WTC11 (cell line): ENCODE data around the gene BLID. TPM values are rescaled to one million over a fixed set of nuclear protein-coding genes. Genes with fewer than 3 reads are reported as not detected.

Experiments used
- ATAC-seq: fragments of 200-7000 bp; cut with Tn5 transposase; 2 replicates; pipeline ENCODE4 v1.10.0; 2021; ENCODE audit warnings: mild to moderate bottlenecking, moderate library complexity
- CTCF ChIA-PET: fragments of 300-600 bp; sonication (Branson Sonifier 250); formaldehyde crosslinking; loops from one replicate; lab custom pipeline; 2021; ENCODE audit warnings: antibody characterized with exemption; lab: Charles Lee
- POLR2A ChIA-PET: fragments of 350-600 bp; sonication (Branson Sonifier 250); formaldehyde crosslinking; loops from one replicate; lab custom pipeline; 2021; ENCODE audit warnings: antibody characterized with exemption; lab: Charles Lee
- DNase-seq: peaks from one replicate; pipeline ENCODE4 v3.0.0; 2021; ENCODE audit warnings: low spot score
- H3K27ac Mint-ChIP-seq: 2 replicates; pipeline ENCODE4 v1.8.0; 2021; ENCODE audit warnings: mixed read lengths
- H3K27me3 Mint-ChIP-seq: 2 replicates; pipeline ENCODE4 v1.8.0; 2021; ENCODE audit warnings: low read depth, mild to moderate bottlenecking, moderate library complexity, mixed read lengths
- H3K36me3 Mint-ChIP-seq: 2 replicates; pipeline ENCODE4 v1.8.0; 2021; ENCODE audit warnings: mixed read lengths
- H3K4me1 Mint-ChIP-seq: 2 replicates; pipeline ENCODE4 v1.8.0; 2022; ENCODE audit warnings: mixed read lengths
- H3K4me3 Mint-ChIP-seq: 2 replicates; pipeline ENCODE4 v1.8.0; 2021; ENCODE audit warnings: mild to moderate bottlenecking, moderate library complexity, mixed read lengths
- H3K9me3 Mint-ChIP-seq: 2 replicates; pipeline ENCODE4 v1.8.0; 2021; ENCODE audit warnings: mixed read lengths
- AFF4 ChIP-seq: sonication (generic); formaldehyde crosslinking; IDR thresholded peaks from 2 replicates; pipeline ENCODE4 v1.8.1; 2023; ENCODE audit warnings: mild to moderate bottlenecking, missing genetic modification reagents, borderline replicate concordance
- AR ChIP-seq: fragments of 250-450 bp; sonication (Bioruptor Pico); IDR thresholded peaks from 2 replicates; pipeline ENCODE4 v1.9.0; 2021; ENCODE audit warnings: mild to moderate bottlenecking
- ATF1 ChIP-seq: sonication (generic); formaldehyde crosslinking; IDR thresholded peaks from 2 replicates; pipeline ENCODE4 v1.8.1; 2023; ENCODE audit warnings: mild to moderate bottlenecking, moderate library complexity, missing genetic modification reagents
- ATF6 ChIP-seq: sonication (generic); formaldehyde crosslinking; IDR thresholded peaks from 2 replicates; pipeline ENCODE4 v1.8.1; 2023; ENCODE audit warnings: mild to moderate bottlenecking, missing genetic modification reagents
- FOXJ3 ChIP-seq: sonication (generic); formaldehyde crosslinking; IDR thresholded peaks from 2 replicates; pipeline ENCODE4 v1.9.0; 2021; ENCODE audit warnings: missing genetic modification reagents, mild to moderate bottlenecking, borderline replicate concordance
- FOXP4 ChIP-seq: sonication (generic); formaldehyde crosslinking; IDR thresholded peaks from 2 replicates; pipeline ENCODE4 v1.8.0; 2022; ENCODE audit warnings: mild to moderate bottlenecking, missing genetic modification reagents
- MAX ChIP-seq: sonication (generic); formaldehyde crosslinking; IDR thresholded peaks from 2 replicates; pipeline ENCODE4 v1.8.0; 2022; ENCODE audit warnings: mild to moderate bottlenecking, missing genetic modification reagents
- MXD4 ChIP-seq: fragments of 250-450 bp; sonication (Bioruptor Pico); IDR thresholded peaks from 2 replicates; pipeline ENCODE4 v1.8.0; 2021; ENCODE audit warnings: mild to moderate bottlenecking, moderate library complexity, borderline replicate concordance
- NFYB ChIP-seq: sonication (generic); formaldehyde crosslinking; conservative IDR thresholded peaks from 2 replicates; pipeline ENCODE4 v1.8.0; 2022; ENCODE audit warnings: low read depth, missing genetic modification reagents
- NR2C2 ChIP-seq: sonication (generic); formaldehyde crosslinking; IDR thresholded peaks from 2 replicates; pipeline ENCODE4 v1.8.0; 2022; ENCODE audit warnings: mild to moderate bottlenecking, missing genetic modification reagents
- PRDM15 ChIP-seq: sonication (generic); formaldehyde crosslinking; IDR thresholded peaks from 2 replicates; pipeline ENCODE4 v1.8.0; 2022; ENCODE audit warnings: missing genetic modification reagents
- PREB ChIP-seq: sonication (generic); formaldehyde crosslinking; IDR thresholded peaks from 2 replicates; pipeline ENCODE4 v1.8.1; 2022; ENCODE audit warnings: mild to moderate bottlenecking, missing genetic modification reagents, moderate library complexity, borderline replicate concordance
- PRRX2 ChIP-seq: fragments of 250-450 bp; sonication (Bioruptor Pico); IDR thresholded peaks from 2 replicates; pipeline ENCODE4 v1.8.0; 2021; ENCODE audit warnings: mild to moderate bottlenecking
- RORB ChIP-seq: fragments of 250-450 bp; sonication (Bioruptor Pico); IDR thresholded peaks from 2 replicates; pipeline ENCODE4 v1.9.0; 2021; ENCODE audit warnings: mild to moderate bottlenecking
- SOX15 ChIP-seq: fragments of 250-450 bp; sonication (Bioruptor Pico); IDR thresholded peaks from 2 replicates; pipeline ENCODE4 v1.9.0; 2021; ENCODE audit warnings: mild to moderate bottlenecking
- TEAD1 ChIP-seq: sonication (generic); formaldehyde crosslinking; IDR thresholded peaks from 2 replicates; pipeline ENCODE4 v1.8.0; 2022; ENCODE audit warnings: mild to moderate bottlenecking, missing genetic modification reagents
- TEAD4 ChIP-seq: sonication (generic); formaldehyde crosslinking; IDR thresholded peaks from 2 replicates; pipeline ENCODE4 v1.8.0; 2022; ENCODE audit warnings: mild to moderate bottlenecking, missing genetic modification reagents
- USF1 ChIP-seq: sonication (generic); formaldehyde crosslinking; IDR thresholded peaks from 2 replicates; pipeline ENCODE4 v1.8.0; 2022; ENCODE audit warnings: mild to moderate bottlenecking, missing genetic modification reagents
- ZMAT4 ChIP-seq: fragments of 250-450 bp; sonication (Bioruptor Pico); IDR thresholded peaks from 2 replicates; pipeline ENCODE4 v1.9.0; 2021; ENCODE audit warnings: mild to moderate bottlenecking
- ZNF232 ChIP-seq: sonication (generic); formaldehyde crosslinking; IDR thresholded peaks from 2 replicates; pipeline ENCODE4 v1.8.0; 2022; ENCODE audit warnings: mild to moderate bottlenecking, missing genetic modification reagents
- ZNF396 ChIP-seq: fragments of 250-450 bp; sonication (Bioruptor Pico); IDR thresholded peaks from 2 replicates; pipeline ENCODE4 v1.8.0; 2021; ENCODE audit warnings: mild to moderate bottlenecking, moderate library complexity, borderline replicate concordance
- total RNA-seq: library from RNA; stranded (reverse); gene quantifications from 3 replicates; pipeline ENCODE4 v1.2.3, GENCODE V29; 2021

BLID gene
- total RNA-seq, 1 experiment from 2014 or later = not detected

GRCh38 chr11:122154227-122154626, 38.2 kb upstream of the BLID start (continued):
- TF ChIP-seq PRRX2 (CRISPR knock-in tag) (no peak), TEAD1 (CRISPR knock-in tag) (no peak), NFYB (CRISPR knock-in tag) (no peak), AR (CRISPR knock-in tag) (no peak), ATF6 (no peak), FOXJ3 (CRISPR knock-in tag) (no peak), SOX15 (CRISPR knock-in tag) (no peak), TEAD4 (no peak), ZMAT4 (CRISPR knock-in tag) (no peak), FOXP4 (no peak), RORB (CRISPR knock-in tag) (no peak), AFF4 (CRISPR knock-in tag) (no peak)

GRCh38 chr11:122153746-122154145, 37.7 kb upstream of the BLID start:
- DNase-seq (no peak), ATAC-seq (no peak)
- no peaks in the 10 kb centered on the region for H3K36me3 Mint-ChIP-seq
- H3K27me3 Mint-ChIP-seq = no peaks in the 10 kb centered on the region
- H3K9me3 Mint-ChIP-seq = no peaks in the 10 kb centered on the region
- no peak overlapping the region for H3K4me3 Mint-ChIP-seq
- H3K4me1 Mint-ChIP-seq = peaks cover 21% of the 10 kb centered on the region
- CTCF ChIA-PET = interaction anchor here (1.0 to 1.3 kb wide), 2 partner anchors 49 to 62 kb away, joined by 4 to 7 read pairs; no protein-coding TSS in a partner anchor
- POLR2A ChIA-PET = no interaction called here
- no peak overlapping the region for H3K27ac Mint-ChIP-seq
- no peak for TF ChIP-seq MXD4
- no peak for TF ChIP-seq MAX
- no peak for TF ChIP-seq ATF1 (CRISPR knock-in tag)
- no peak for TF ChIP-seq NR2C2
- no peak for TF ChIP-seq PREB (CRISPR knock-in tag)
- no peak for TF ChIP-seq PRDM15 (CRISPR knock-in tag)
- no peak for TF ChIP-seq ZNF232 (CRISPR knock-in tag)
- TF ChIP-seq ZNF396 (CRISPR knock-in tag) = no peak
- TF ChIP-seq USF1 (CRISPR knock-in tag) = no peak
